ENCODE data around the gene CCHCR1. TPM values are rescaled to one million over a fixed set of nuclear protein-coding genes. Genes with fewer than 3 reads are reported as not detected.

CCHCR1 gene
- total and polyA plus RNA-seq, 2 of the 8 experiments (the other 6 are each of a cell fraction or from before 2014, with no cell fraction given), result 20.9 to 38.0 TPM

GRCh38 chr6:31121131-31121790 lies 36.3 kb downstream of the CCHCR1 start (continued):
- no peak for TF ChIP-seq ZNF274 (IDR thresholded peaks at IDR 0.05; ENCODE audit: borderline replicate concordance, extremely low read depth, low read length)
- TF ChIP-seq CTCF (IDR thresholded peaks at IDR 0.05; ENCODE audit: control extremely low read depth in 1 of 3, insufficient read depth in 1 of 3, low read depth in 1 of 3, low read length in 3 of 3), result no peak
- no peak for TF ChIP-seq CBX8 (IDR thresholded peaks at IDR 0.05; ENCODE audit: borderline replicate concordance, low read depth, low read length)
- no peak for TF ChIP-seq HDAC6 (IDR thresholded peaks at IDR 0.05; ENCODE audit: low read depth, low read length)
- no peak for TF ChIP-seq BCL11A (IDR thresholded peaks at IDR 0.05; ENCODE audit: low read depth in 2 of 2, low read length in 2 of 2)
